ENCODE measurements around the gene IYD.

IYD gene

DNA sequence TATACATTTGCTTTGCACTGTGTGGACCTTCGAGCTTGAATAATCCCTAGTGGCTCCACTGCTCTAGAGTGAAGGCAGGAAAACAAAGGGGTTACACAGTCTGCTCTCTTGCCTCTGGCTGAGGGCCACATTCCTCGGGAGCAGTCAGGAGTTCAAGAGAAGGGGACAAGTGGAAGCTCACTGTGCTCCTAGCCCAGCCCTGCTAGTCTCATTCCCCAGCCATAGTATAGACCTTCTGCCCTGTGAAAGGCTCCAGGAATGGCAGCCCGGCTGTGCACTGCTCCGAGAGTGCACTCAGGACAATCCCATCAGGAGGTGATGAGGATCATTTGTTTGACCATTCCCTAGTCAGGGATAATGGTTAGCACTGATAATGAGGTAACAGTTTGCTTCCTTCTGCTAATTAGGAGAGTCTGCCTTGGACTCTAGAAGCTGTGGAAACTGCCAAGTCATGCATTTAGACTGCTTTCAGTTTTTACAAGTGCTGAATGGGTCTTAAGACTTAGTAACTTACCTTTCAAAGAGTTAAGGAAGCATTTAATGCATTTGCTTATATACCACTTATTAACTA is 8.5 kb downstream of the IYD start:
- H3K9ac ChIP-seq (ENCODE audit: low read depth, low read length), result no peak overlapping the region
- no peaks in the 10 kb centered on the region for H3K27me3 ChIP-seq (ENCODE audit: control insufficient read depth, insufficient read depth, low read length)
- H3K4me3 ChIP-seq (ENCODE audit: low read depth, low read length), result no peak overlapping the region
- H3K9me3 ChIP-seq (ENCODE audit: control insufficient read depth, insufficient read depth, low read length), result no peaks in the 10 kb centered on the region
- H3K4me1 ChIP-seq (ENCODE audit: control insufficient read depth, insufficient read depth, low read length), result no peaks in the 10 kb centered on the region
- no peaks in the 10 kb centered on the region for H3K36me3 ChIP-seq (ENCODE audit: control insufficient read depth, insufficient read depth, low read length)

DNA sequence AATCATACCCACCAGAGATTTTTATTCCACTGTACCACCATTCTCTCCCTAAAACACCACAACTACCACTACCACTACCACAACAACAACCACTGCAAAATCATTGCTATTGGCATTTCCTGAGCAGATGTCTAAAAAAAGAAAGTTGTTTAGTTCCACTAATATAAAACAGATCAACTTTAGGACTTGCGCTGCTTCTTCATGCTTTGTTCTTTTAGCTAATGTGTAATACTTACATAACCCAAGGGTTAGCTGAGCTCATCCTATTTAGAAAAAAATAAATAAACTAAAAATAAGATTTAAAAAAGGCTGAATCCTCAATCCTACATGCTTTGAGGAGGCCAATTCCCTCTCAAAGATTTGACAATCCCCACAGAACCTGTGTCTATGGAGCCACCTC is 11.4 kb downstream of the IYD start:
- H3K4me3 ChIP-seq (ENCODE audit: low read depth, low read length), result no peak overlapping the region

DNA sequence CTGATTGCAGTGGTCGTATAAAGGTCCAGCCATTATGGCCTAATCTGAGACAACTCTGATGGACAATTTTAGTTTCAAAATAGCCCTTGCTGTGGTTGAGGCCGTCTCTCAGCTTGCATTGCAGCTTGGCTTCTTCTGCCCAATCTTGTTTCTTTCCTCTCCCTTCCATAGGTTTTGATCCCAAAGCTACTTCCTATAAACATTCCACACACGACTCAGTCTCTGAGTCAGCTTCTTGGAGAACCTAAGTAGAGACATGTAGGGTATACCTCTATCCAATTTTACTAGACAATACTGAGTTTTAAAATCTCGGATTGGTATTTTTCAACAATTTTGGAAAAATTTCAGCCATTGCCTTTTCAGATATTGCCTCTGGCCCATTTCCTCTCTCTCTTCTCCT is 13.4 kb downstream of the IYD start:
- no peaks in the 10 kb centered on the region for H3K4me1 ChIP-seq (ENCODE audit: control insufficient read depth, insufficient read depth, low read length)
- no peaks in the 10 kb centered on the region for H3K36me3 ChIP-seq (ENCODE audit: control insufficient read depth, insufficient read depth, low read length)
- H3K9me3 ChIP-seq (ENCODE audit: control insufficient read depth, insufficient read depth, low read length), result no peaks in the 10 kb centered on the region
- H3K4me3 ChIP-seq (ENCODE audit: low read depth, low read length), result no peak overlapping the region
- no peak overlapping the region for H3K9ac ChIP-seq (ENCODE audit: low read depth, low read length)
- no peaks in the 10 kb centered on the region for H3K27me3 ChIP-seq (ENCODE audit: control insufficient read depth, insufficient read depth, low read length)

More for the DNA sequence above, 11.4 kb downstream of the IYD start:
- Histone ChIP-seq H3K9me3 (ENCODE audit: control insufficient read depth, insufficient read depth, low read length) (no peaks in the 10 kb centered on the region), H3K4me1 (ENCODE audit: control insufficient read depth, insufficient read depth, low read length) (no peaks in the 10 kb centered on the region), H3K36me3 (ENCODE audit: control insufficient read depth, insufficient read depth, low read length) (no peaks in the 10 kb centered on the region), H3K9ac (ENCODE audit: low read depth, low read length) (no peak overlapping the region), H3K27me3 (ENCODE audit: control insufficient read depth, insufficient read depth, low read length) (no peaks in the 10 kb centered on the region)

DNA sequence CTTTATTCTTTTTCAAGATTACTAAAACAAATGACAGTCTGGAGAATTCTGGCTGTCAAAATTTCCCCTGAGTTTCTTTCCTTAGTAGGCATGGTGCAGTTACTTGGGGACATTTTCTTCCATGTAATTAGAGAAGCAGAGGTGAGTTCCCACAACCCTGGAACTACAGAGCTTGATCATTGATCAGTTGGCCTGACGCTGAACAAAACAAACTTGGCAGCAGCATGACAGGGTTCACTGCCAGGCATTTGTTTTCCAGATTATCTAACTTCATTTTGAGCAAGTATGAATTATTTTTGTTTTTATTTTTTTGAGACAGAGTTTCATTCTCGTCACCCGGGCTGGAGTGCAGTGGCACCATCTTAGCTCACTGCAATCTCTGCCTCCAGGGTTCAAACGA is 22.6 kb downstream of the IYD start:
- peaks cover 5% of the 10 kb centered on the region for H3K27me3 ChIP-seq (ENCODE audit: control insufficient read depth, insufficient read depth, low read length)
- H3K9ac ChIP-seq (ENCODE audit: low read depth, low read length), result no peak overlapping the region
- H3K4me3 ChIP-seq (ENCODE audit: low read depth, low read length), result no peak overlapping the region
- H3K9me3 ChIP-seq (ENCODE audit: control insufficient read depth, insufficient read depth, low read length), result no peaks in the 10 kb centered on the region
- H3K4me1 ChIP-seq (ENCODE audit: control insufficient read depth, insufficient read depth, low read length), result no peaks in the 10 kb centered on the region
- no peaks in the 10 kb centered on the region for H3K36me3 ChIP-seq (ENCODE audit: control insufficient read depth, insufficient read depth, low read length)

DNA sequence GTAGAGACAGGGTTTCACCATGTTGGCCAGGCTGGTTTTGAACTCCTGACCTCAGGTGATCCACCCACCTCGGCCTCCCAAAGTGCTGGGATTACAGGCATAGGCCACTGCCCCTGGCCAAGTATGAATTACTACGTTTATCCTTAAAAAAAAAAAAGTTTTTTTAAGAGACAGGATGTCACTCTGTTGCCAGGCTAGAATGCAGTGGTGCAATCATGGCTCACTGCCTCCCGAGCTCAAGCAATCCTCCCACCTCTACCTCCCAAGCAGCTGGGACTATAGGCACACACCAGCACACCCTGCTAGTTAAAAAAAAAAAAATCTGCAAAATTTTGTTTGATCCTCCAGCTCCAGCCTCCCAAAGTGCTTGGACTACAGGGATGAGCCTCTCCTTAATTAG is 23.1 kb downstream of the IYD start:
- Histone ChIP-seq H3K27me3 (ENCODE audit: control insufficient read depth, insufficient read depth, low read length) (peaks cover 5% of the 10 kb centered on the region), H3K4me1 (ENCODE audit: control insufficient read depth, insufficient read depth, low read length) (no peaks in the 10 kb centered on the region), H3K36me3 (ENCODE audit: control insufficient read depth, insufficient read depth, low read length) (no peaks in the 10 kb centered on the region), H3K9ac (ENCODE audit: low read depth, low read length) (no peak overlapping the region), H3K9me3 (ENCODE audit: control insufficient read depth, insufficient read depth, low read length) (no peaks in the 10 kb centered on the region), H3K4me3 (ENCODE audit: low read depth, low read length) (no peak overlapping the region)

DNA sequence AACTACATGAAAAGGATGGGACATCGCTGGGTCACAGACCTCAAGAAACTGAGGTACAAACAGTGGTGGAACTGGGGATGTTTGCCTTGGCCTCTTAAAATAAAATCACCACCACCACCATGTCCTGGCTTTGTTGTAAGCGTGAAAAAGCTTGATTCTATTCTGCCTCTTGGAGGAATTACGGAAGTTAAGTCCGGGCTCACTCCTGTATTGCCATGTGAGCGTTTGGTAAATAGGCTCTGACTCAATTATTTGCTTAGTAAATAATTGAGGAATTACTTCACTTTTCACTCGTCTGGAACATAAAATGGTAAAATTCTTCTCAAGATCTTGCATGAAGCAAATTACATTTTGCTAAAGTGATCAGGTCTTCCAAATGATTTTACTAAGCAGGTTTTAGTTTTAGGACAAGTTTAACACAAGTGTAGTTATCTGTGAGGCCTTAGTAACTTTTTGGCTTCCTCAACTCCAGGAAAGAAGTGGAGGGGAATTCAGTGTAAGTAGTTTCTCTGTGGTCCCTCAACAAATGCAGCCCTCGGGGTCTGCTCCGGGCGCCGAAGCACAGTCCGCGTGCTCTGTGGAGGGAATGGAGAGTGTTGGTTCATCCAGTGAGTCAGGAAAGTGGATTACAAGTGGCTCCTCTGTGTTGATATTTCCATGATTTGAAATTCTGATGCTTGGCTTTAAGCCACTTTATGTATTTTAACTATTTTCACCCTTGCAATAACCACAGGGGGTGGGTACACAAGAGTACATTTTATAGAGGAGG is 23.8 kb downstream of the IYD start:
- Histone ChIP-seq H3K27me3 (ENCODE audit: control insufficient read depth, insufficient read depth, low read length) (peaks cover 5% of the 10 kb centered on the region), H3K9me3 (ENCODE audit: control insufficient read depth, insufficient read depth, low read length) (no peaks in the 10 kb centered on the region), H3K4me3 (ENCODE audit: low read depth, low read length) (no peak overlapping the region), H3K36me3 (ENCODE audit: control insufficient read depth, insufficient read depth, low read length) (no peaks in the 10 kb centered on the region), H3K9ac (ENCODE audit: low read depth, low read length) (no peak overlapping the region), H3K4me1 (ENCODE audit: control insufficient read depth, insufficient read depth, low read length) (no peaks in the 10 kb centered on the region)

DNA sequence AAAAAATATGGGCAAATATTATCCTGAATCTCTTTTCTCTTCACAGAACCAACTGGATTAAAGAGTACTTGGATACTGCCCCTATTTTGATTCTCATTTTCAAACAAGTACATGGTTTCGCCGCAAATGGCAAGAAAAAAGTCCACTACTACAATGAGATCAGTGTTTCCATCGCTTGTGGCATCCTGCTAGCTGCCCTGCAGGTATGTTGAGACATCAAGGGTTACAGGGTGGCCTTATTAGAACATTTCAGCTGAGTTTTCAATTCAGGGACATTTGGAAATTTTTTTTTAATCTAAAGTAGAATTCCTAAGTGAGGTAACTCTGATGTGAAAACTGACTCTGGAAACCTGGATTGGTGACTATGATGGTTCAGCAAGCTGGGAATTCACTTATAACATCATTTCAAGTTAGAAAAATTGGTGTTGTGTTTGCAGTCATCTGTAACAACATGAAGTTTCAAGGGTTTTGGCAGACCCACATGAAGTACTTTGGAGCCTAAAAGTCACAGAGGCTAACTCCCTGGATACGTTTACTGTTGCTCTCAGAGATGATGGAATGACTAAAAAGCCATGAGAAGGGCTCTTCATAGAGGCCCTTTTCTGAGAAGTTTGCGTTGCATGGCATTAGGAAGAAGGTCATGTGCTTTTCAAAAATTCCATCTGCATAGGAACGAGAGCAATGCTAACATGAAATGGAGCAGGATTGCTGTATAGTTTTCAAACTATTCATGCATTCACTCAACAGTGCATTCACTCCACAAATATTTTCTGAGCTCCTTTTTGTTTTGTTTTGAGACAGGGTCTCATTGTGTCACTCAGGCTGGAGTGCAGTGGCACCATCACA is 25.5 kb downstream of the IYD start:
- Histone ChIP-seq H3K36me3 (ENCODE audit: control insufficient read depth, insufficient read depth, low read length) (no peaks in the 10 kb centered on the region), H3K4me3 (ENCODE audit: low read depth, low read length) (no peak overlapping the region), H3K9me3 (ENCODE audit: control insufficient read depth, insufficient read depth, low read length) (no peaks in the 10 kb centered on the region), H3K4me1 (ENCODE audit: control insufficient read depth, insufficient read depth, low read length) (no peaks in the 10 kb centered on the region), H3K9ac (ENCODE audit: low read depth, low read length) (no peak overlapping the region), H3K27me3 (ENCODE audit: control insufficient read depth, insufficient read depth, low read length) (peaks cover 5% of the 10 kb centered on the region)

DNA sequence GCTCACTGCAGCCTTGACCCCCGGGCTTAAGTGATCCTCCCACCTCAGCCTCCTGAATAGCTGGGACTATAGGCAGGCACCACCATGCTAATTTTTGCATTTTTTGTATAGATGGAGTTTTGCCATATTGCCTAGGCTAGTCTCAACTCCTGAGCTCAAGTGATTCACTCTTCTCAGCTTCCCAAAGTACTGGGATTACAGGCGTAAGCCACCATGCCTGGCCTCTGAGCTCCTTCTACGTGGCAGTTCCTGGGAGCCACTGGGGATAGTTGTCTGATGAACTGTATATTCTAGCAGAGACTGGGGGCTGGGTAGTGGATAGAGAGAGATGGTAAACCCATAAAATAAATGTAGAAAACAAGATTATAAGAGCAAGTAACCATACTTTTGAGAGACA is 26.1 kb downstream of the IYD start:
- no peak overlapping the region for H3K9ac ChIP-seq (ENCODE audit: low read depth, low read length)
- no peaks in the 10 kb centered on the region for H3K9me3 ChIP-seq (ENCODE audit: control insufficient read depth, insufficient read depth, low read length)
- H3K4me3 ChIP-seq (ENCODE audit: low read depth, low read length), result no peak overlapping the region
- H3K36me3 ChIP-seq (ENCODE audit: control insufficient read depth, insufficient read depth, low read length), result no peaks in the 10 kb centered on the region
- no peaks in the 10 kb centered on the region for H3K4me1 ChIP-seq (ENCODE audit: control insufficient read depth, insufficient read depth, low read length)
- H3K27me3 ChIP-seq (ENCODE audit: control insufficient read depth, insufficient read depth, low read length), result peaks cover 5% of the 10 kb centered on the region

DNA sequence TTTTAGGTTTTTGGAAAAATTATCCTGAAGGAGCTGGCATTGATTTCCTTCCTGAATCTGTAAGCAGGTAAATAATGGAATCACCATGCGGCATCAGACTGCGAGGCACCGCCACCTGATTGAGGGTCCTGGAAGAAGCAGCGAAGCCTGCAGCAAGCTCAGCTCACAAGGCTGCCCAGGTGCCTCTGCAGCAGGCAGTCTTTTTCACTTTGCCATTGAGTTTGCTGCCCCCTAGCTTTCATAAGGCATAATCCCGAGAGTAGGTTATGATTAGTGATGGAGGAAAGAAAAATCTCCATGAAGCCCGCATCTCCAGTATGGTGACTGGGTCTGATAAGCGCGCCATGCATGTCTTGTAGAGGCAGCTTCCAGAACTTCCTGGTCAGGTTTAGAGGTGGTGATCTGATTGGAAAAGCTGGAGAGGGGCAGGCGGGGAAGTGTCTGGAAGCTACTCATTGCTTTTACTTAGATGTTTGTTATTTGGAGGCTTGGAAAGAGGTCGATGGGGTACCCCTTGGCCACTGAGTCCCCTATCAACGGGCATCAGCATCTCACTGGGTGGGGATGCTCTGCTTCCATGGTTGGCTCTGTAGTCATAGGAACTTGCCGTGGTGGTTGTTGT is 26.7 kb downstream of the IYD start:
- Histone ChIP-seq H3K9ac (ENCODE audit: low read depth, low read length) (no peak overlapping the region), H3K4me1 (ENCODE audit: control insufficient read depth, insufficient read depth, low read length) (no peaks in the 10 kb centered on the region), H3K27me3 (ENCODE audit: control insufficient read depth, insufficient read depth, low read length) (peaks cover 5% of the 10 kb centered on the region), H3K4me3 (ENCODE audit: low read depth, low read length) (no peak overlapping the region), H3K36me3 (ENCODE audit: control insufficient read depth, insufficient read depth, low read length) (no peaks in the 10 kb centered on the region), H3K9me3 (ENCODE audit: control insufficient read depth, insufficient read depth, low read length) (no peaks in the 10 kb centered on the region)

DNA sequence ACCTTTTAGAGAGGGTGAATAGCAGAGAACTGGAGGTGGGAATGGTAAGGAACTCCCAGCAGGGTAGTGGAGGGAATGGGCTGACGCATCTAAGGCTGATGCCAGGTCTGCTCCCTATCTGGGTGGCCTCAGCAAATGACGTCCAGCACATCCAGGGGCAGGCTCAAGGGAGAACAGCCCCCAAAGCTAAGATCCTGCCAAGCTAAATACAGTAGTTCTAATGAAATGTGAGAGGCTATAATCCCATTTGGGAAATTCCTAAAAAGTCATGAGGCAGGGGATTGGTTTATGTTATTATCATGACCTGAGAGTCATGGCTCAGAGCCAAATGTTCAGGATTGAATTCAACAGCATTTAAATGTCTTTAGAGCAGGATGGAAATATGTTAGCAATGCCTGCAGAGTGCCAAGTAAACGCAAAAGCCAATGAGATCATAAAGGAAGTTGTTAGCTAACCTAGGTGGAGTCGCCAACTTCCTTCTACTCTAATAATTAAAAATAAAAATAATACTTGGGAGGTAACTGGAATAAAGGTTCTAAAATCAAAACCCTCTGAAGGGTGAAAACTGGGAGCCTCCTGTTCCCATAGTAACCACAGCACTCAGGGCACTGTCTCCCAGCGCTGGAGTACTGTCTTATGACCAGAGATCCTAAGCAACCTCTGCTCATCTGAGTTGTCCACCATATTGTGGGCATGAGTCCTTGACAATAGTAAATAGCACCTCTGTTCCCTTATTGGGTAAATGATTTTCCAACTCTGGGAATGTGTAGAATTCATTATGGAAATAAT is 34.8 kb downstream of the IYD start:
- Histone ChIP-seq H3K9me3 (ENCODE audit: control insufficient read depth, insufficient read depth, low read length) (no peaks in the 10 kb centered on the region), H3K4me3 (ENCODE audit: low read depth, low read length) (no peak overlapping the region), H3K9ac (ENCODE audit: low read depth, low read length) (no peak overlapping the region), H3K36me3 (ENCODE audit: control insufficient read depth, insufficient read depth, low read length) (no peaks in the 10 kb centered on the region), H3K4me1 (ENCODE audit: control insufficient read depth, insufficient read depth, low read length) (no peaks in the 10 kb centered on the region), H3K27me3 (ENCODE audit: control insufficient read depth, insufficient read depth, low read length) (no peaks in the 10 kb centered on the region)

DNA sequence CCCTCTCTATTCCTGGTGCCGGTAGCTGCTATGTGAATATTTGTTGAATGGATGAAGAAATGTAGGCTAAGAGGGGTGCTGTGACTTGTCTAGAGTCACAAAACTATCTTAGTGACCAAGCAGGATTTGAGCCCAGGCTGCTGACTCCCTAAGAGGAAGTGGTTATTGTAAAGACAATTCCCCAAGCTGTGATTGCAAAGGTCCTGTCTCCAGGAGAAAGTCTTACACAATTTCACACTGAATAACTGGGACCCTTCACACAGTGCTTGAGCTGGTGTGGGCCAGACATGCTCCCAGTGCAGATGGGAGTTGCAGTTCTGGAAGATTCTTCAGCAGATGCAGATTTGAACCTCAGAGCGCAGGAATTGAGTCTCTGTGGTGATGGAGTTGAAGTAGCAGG is 38.1 kb downstream of the IYD start:
- no peak overlapping the region for H3K4me3 ChIP-seq (ENCODE audit: low read depth, low read length)
- H3K36me3 ChIP-seq (ENCODE audit: control insufficient read depth, insufficient read depth, low read length), result no peaks in the 10 kb centered on the region
- H3K9me3 ChIP-seq (ENCODE audit: control insufficient read depth, insufficient read depth, low read length), result no peaks in the 10 kb centered on the region
- no peaks in the 10 kb centered on the region for H3K4me1 ChIP-seq (ENCODE audit: control insufficient read depth, insufficient read depth, low read length)
- H3K27me3 ChIP-seq (ENCODE audit: control insufficient read depth, insufficient read depth, low read length), result no peaks in the 10 kb centered on the region
- H3K9ac ChIP-seq (ENCODE audit: low read depth, low read length), result no peak overlapping the region
